OCI-LY1 (cell line): ENCODE measurements around the gene PTPRT.

Source experiments
- H2AFZ ChIP-seq: fragments of 200-600 bp; sonication (generic), shearing (Covaris generic); 2 replicates; pipeline ENCODE4 v1.6.0; 2014; ENCODE audit warnings: antibody characterized with exemption, mild to moderate bottlenecking, low read length
- H3F3A ChIP-seq: fragments of 200-600 bp; sonication (generic), shearing (Covaris generic); 2 replicates; pipeline ENCODE4 v1.6.0; 2014; ENCODE audit warnings: mild to moderate bottlenecking, antibody characterized with exemption, low read length, moderate library complexity; ENCODE audit not compliant: insufficient read depth
- H3K27ac ChIP-seq: fragments of 200-600 bp; sonication (generic); 2 replicates; pipeline ENCODE4 v1.5.1; 2014; ENCODE audit warnings: low read length, mixed run types, mild to moderate bottlenecking, low read depth; ENCODE audit not compliant: poor library complexity, severe bottlenecking
- H3K27me3 ChIP-seq: fragments of 200-600 bp; sonication (generic); 2 replicates; pipeline ENCODE4 v1.6.0; 2014; ENCODE audit warnings: antibody characterized with exemption, mild to moderate bottlenecking, low read length, moderate library complexity; ENCODE audit not compliant: insufficient read depth
- H3K36me3 ChIP-seq: fragments of 200-600 bp; sonication (generic); 2 replicates; pipeline ENCODE4 v1.6.1; 2014; ENCODE audit warnings: mild to moderate bottlenecking, antibody characterized with exemption, low read length, moderate library complexity, mixed read lengths; ENCODE audit not compliant: insufficient read depth
- H3K4me1 ChIP-seq: fragments of 200-600 bp; sonication (generic); 2 replicates; pipeline ENCODE4 v1.5.1; 2014; ENCODE audit warnings: mild to moderate bottlenecking, low read length, moderate library complexity; ENCODE audit not compliant: insufficient read depth, severe bottlenecking
- H3K4me2 ChIP-seq: fragments of 200-600 bp; sonication (generic), shearing (Covaris generic); 2 replicates; pipeline ENCODE4 v1.6.1; 2014; ENCODE audit warnings: low read length
- H3K4me3 ChIP-seq: fragments of 200-600 bp; sonication (generic); 2 replicates; pipeline ENCODE4 v1.5.1; 2014; ENCODE audit warnings: low read length, low read depth, mild to moderate bottlenecking, mixed read lengths; ENCODE audit not compliant: poor library complexity, severe bottlenecking
- H3K79me2 ChIP-seq: fragments of 200-600 bp; shearing (Covaris generic); 2 replicates; pipeline ENCODE4 v1.6.1; 2016; ENCODE audit warnings: mixed run types, low read length, mixed read lengths; ENCODE audit not compliant: insufficient read depth
- H3K9ac ChIP-seq: fragments of 200-600 bp; sonication (generic), shearing (Covaris generic); 2 replicates; pipeline ENCODE4 v1.6.1; 2014; ENCODE audit warnings: mild to moderate bottlenecking, low read length, mixed read lengths
- H3K9me2 ChIP-seq: fragments of 200-600 bp; sonication (generic), shearing (Covaris generic); 2 replicates; pipeline ENCODE4 v1.6.1; 2014; ENCODE audit warnings: low read depth, mild to moderate bottlenecking, low read length, mixed read lengths
- H3K9me3 ChIP-seq: fragments of 200-600 bp; shearing (Covaris generic); 2 replicates; pipeline ENCODE4 v1.6.1; 2014; ENCODE audit warnings: low read length, mixed read lengths
- H4K20me1 ChIP-seq: fragments of 200-600 bp; sonication (generic), shearing (Covaris generic); 2 replicates; pipeline ENCODE4 v1.6.0; 2016; ENCODE audit warnings: mild to moderate bottlenecking, low read length; ENCODE audit not compliant: insufficient read depth
- CTCF ChIP-seq: fragments of 200-600 bp; sonication (generic), shearing (Covaris generic); IDR thresholded peaks from 2 replicates; pipeline ENCODE4 v1.5.1; 2017; ENCODE audit warnings: mild to moderate bottlenecking, antibody characterized with exemption, low read length, moderate library complexity, mixed read lengths
- EZH2 ChIP-seq: fragments of 200-600 bp; sonication (generic), shearing (Covaris generic); IDR thresholded peaks from 2 replicates; pipeline ENCODE4 v1.8.0; 2017; ENCODE audit warnings: borderline replicate concordance, mixed run types, mild to moderate bottlenecking, antibody characterized with exemption, low read length, moderate library complexity, mixed read lengths

PTPRT gene

DNA sequence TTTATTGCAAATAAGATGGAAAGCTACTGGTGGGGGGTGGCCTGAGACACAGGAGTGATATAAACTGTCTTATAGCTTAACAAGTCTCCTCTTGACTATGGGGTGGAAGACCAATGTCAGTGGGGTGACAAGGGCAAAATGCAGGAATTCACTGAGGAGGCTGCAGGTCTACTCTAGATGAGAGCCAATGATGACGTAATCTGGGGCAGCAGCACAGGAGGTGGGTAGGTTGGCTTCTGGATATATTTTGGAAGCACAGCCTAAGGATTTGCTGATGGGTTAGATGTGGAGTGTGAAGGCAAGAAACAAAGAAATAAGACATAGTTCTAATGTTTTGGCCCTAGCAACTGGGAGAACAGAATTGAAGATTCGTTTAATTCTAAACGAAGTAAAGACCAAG is 253.2 kb downstream of the PTPRT start:
- Histone ChIP-seq H3K4me1 (no peaks in the 10 kb centered on the region), H3K79me2 (no peaks in the 10 kb centered on the region), H3K9ac (no peak overlapping the region), H3K4me2 (no peak overlapping the region), H3K9me2 (no peaks in the 10 kb centered on the region), H3K27ac (no peak overlapping the region), H3K36me3 (no peaks in the 10 kb centered on the region), H3K4me3 (no peak overlapping the region), H4K20me1 (no peaks in the 10 kb centered on the region), H3K9me3 (no peaks in the 10 kb centered on the region), H3K27me3 (peaks cover 4% of the 10 kb centered on the region; the same call in 1 of the 2 replicates), H3F3A (no peaks in the 10 kb centered on the region), H2AFZ (no peak overlapping the region)
- TF ChIP-seq CTCF = no peak
- no peak for TF ChIP-seq EZH2

DNA sequence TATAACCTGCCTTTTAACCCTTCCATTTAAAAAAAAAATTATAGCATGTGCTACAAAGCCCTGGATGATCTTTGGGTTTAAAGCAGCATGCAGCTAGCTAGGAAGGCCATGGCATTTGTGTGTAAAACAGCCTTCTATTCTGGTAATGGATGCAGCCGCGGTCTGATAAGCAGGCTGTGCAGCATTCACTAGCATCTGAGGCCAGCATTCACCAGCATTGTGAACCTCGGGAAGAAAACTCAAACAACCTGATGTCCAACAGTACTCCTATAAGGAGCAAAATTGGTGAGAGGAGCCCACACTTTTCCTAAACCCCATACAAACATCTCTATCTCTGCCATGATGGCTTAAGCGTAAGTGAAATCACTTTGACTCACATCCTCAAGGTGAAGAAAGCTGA is 265.5 kb downstream of the PTPRT start:
- no peaks in the 10 kb centered on the region for H3K9me3 ChIP-seq
- no peaks in the 10 kb centered on the region for H3F3A ChIP-seq
- H3K9ac ChIP-seq = no peak overlapping the region
- TF ChIP-seq CTCF (no peak), EZH2 (no peak)
- no peaks in the 10 kb centered on the region for H3K79me2 ChIP-seq
- no peak overlapping the region for H2AFZ ChIP-seq
- no peaks in the 10 kb centered on the region; the same call in 1 of the 2 replicates for H3K27me3 ChIP-seq
- no peak overlapping the region for H3K27ac ChIP-seq
- no peaks in the 10 kb centered on the region for H4K20me1 ChIP-seq
- H3K4me3 ChIP-seq = no peak overlapping the region
- no peak overlapping the region for H3K4me2 ChIP-seq
- no peaks in the 10 kb centered on the region for H3K36me3 ChIP-seq
- H3K4me1 ChIP-seq = no peaks in the 10 kb centered on the region
- H3K9me2 ChIP-seq = no peaks in the 10 kb centered on the region

DNA sequence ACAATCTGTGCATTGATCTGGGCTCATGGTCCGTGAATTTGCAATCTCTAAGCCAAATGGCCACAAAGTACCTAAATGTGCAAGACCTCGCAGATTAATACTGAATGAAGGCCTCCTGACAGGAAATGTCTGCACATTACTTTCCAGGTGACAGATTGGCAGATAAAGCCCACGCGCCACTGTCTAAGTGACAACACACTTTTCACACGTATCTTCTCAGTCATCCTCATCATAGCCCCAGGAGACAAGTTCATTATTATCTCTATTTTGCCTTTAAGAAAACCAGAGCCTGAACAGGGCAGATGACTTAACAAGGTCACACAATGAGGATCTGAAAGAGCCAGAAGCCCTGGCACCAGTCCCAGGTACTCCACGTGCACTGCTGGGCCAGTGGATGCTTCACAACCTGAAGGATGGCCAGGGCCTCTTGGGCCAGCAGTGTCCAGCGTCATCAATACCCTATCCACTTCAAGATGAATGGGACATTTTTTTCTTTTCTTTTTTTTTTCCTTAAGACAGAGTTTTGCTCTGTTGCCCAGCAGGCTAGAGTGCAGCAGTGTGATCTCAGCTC is 266.3 kb downstream of the PTPRT start:
- TF ChIP-seq CTCF (no peak), EZH2 (no peak)
- H3K9ac ChIP-seq = no peak overlapping the region
- H3K36me3 ChIP-seq = no peaks in the 10 kb centered on the region
- no peak overlapping the region for H3K4me3 ChIP-seq
- no peaks in the 10 kb centered on the region for H3K79me2 ChIP-seq
- H2AFZ ChIP-seq = no peak overlapping the region
- H3K9me2 ChIP-seq = no peaks in the 10 kb centered on the region
- no peaks in the 10 kb centered on the region; the same call in 1 of the 2 replicates for H3K27me3 ChIP-seq
- no peaks in the 10 kb centered on the region for H3K9me3 ChIP-seq
- no peaks in the 10 kb centered on the region for H4K20me1 ChIP-seq
- no peak overlapping the region for H3K27ac ChIP-seq
- no peak overlapping the region for H3K4me2 ChIP-seq
- no peaks in the 10 kb centered on the region for H3F3A ChIP-seq
- no peaks in the 10 kb centered on the region for H3K4me1 ChIP-seq
